Daoy (cell line): Measurements from ENCODE around the gene IGFBP5. TPM values are rescaled to one million over a fixed set of nuclear protein-coding genes. Genes with fewer than 3 reads are reported as not detected.

Experiments
- DNase-seq: peaks from one replicate; pipeline ENCODE4 v3.0.0-alpha.2; 2015; ENCODE audit warnings: low read depth
- total RNA-seq: library from RNA; depleted of rRNA; stranded (reverse); fragments of >200 nt; shearing (Covaris generic); gene quantifications from 2 replicates; pipeline ENCODE4 v1.2.3, GENCODE V29; 2014

The IGFBP5 gene
- total RNA-seq, 1 experiment from 2014 or later: 2.9 TPM

DNA sequence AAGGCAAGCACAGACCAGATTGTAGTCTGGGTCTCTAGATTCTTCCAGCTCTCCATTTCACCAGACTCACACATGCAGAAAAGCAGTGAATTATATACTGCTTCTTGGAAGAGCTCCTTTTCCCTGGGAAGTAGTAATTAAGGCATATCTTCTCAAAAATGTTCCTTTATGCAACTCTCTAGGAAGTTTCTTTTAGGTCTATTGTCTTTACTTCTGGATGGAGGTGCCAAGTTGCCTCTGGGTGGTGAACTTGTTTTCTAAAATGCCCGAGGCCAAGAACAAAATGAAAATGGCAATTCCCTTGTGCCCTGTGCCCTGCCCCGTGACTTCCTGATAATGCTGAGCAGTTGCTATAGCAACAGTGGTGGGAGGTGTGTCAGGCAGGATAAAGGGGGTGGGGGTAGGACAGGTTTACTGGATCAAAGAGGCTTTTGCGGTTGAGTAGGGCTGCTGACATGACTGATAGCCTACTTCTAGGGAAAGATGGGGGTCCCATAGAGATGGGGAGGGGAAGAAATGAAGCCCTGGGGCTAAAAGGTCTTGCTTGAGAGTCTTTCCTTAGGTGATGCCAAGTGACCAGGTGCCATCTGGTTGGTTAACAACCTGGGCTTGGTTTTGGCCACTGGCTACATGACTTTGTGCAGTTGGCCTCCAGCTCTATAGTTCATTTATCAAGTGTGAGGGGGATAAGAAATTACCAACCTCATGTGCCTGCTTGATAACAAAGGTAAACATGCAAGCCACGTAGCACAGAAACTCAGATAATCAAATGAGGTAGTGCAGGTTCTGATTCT is 50.3 kb downstream of the IGFBP5 start:
- no peak for DNase-seq

DNA sequence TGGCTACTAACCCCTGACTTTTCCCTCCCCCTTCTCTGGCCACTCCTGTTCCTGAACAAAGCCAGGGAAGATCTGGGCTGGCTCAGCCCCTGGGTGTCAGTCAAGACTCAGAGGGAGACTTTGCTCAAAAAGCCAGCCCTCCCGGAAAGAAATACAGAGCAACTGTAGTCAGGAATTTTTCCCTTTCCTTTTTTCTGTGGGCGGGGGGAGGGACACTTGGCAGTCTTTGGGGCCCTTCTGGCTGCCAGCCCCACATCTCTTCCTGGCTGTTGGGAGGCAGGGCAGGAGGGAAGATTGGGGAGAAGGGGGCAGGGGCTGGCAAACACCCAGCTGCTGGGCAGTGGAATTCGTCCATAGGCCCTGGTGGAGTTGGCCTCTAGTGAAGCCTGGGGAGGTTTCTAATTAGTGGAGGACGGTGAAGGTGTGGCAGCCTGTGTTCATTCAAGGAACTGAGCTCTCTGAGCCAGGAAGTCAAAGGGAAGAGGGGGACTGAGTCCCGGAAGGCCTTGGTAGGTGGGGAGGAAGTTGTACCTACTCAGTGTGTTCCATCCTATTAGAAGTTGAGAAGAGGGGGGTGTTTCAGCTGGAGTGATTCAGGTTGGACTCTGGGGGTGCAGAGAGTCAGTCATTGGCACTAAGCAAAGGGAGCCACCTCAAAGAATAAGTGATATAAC is 51.2 kb downstream of the IGFBP5 start:
- no peak for DNase-seq

DNA sequence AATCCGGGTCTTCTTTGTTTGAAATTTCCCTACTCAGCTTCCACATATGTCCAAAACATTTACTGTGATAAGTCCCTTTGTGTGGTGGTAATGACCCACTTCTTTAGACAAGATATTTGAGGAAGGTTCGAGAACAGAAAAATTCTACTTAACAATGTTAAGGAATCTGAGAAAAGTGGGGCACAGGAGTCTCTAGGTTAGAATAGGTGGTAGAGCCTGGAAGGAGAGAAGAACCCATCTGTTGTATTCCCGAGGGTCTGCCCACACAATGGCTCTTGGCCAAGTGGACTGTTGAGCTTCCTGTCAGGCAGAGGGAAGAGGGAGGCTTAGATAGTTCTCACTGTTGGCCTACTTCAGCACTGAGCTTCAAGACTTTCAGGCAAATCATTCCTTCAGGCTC is 57.9 kb downstream of the IGFBP5 start:
- DNase-seq: no peak

DNA sequence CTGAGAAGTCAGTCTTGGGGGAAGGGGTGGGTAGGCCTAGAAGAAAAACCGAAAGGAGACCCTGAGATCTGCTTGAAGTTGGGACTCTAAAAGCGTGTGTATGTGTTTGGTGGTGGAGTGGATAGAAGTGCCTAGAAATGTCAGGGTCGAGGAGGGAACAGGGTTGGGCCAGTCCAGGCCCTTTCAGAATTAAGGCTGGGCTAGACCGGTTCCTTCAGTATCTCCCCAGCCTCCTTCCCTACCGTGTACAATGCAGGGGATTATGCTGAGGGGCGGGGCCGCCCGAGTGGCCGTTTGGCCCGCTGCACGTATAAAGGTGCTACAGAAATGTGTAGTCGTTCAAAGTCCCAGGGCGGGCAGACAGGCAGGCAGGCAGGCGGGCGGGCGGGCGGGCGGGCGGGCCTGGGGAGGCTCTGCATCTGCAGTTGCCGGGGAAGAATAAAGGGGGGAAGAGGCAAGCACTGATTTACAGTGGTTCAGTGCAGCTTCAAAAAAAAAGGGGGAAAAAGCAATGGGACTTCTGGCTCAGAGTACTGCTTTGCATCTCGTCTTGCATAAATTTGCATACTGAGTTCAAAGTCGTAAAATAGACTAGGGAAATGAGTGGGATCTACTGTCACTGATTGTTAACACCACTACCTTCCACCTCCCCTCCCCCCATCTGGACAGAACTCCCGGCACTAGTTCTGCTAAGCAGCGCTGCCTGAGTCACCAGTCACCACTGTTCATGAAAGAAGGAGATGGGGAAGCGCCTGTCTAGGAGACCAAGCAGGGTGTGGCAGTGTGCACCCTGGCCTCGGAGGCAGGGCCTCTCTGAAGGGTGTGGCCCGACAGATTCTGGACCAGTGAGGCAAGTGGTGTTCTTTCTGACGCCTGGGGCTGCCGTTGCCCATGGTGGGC is 58.5 kb downstream of the IGFBP5 start:
- DNase-seq: peak; percentile 72

DNA sequence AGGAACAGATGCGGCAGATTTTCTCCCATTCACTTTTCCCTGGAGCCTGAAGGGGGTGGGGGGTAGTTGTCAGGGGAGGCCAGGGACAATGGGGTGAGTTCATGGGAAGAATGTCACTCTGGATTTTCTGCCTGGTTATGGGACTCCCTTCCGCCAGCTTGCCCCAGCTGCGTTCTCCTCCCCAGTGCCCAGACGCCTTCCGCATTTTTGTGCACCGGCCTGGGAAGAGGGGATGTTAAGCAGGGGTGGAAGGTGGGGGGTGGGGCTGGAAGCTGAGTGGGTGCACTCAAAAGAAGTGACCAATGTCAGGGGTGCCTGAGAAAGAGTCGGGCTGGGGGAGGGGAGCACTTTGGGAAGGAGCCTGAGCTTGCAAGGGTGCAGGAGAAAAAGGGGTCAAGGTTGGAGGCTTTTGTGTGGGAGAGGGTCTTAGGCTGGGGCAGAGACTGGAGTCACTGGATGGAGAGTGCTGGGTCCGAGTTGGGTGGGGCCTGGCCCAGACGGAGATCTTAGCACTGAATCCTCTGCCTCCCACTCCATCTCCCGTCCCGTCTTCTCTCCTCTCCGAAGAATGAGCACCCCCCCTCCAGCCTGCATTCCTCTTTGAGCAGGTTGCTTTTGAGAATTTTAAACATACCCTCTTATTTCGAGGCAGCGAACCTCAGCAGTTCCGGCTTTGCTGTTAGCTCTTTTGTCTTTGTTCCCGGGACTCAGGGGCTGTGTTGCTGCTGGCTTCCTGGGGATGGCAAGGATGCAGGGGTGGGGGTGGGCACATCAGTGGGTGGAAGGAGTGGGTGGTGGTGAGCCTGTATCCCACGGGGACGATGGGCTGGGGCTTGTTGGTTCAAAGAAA is 59.4 kb downstream of the IGFBP5 start:
- DNase-seq: no peak

DNA sequence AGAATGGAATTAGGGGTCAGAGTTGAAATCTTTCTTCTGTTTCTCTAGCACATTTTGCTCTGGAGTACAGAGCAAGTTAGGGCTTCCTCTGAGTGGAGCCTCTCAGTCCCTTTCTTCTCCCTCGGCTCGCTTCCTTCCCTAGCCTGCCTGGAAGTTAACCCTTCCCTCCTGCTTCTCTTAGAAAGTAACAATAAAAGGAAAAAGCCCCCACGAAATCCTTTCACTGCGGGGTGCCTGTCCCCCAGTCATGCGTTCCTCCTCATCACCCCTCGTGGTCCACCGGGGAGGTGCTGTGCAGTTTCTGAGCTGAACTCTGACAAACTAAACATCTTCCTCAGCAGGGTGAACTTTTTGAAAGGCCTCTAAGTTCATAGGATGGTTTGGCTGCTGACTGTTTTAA is 60.2 kb downstream of the IGFBP5 start:
- DNase-seq: no peak

DNA sequence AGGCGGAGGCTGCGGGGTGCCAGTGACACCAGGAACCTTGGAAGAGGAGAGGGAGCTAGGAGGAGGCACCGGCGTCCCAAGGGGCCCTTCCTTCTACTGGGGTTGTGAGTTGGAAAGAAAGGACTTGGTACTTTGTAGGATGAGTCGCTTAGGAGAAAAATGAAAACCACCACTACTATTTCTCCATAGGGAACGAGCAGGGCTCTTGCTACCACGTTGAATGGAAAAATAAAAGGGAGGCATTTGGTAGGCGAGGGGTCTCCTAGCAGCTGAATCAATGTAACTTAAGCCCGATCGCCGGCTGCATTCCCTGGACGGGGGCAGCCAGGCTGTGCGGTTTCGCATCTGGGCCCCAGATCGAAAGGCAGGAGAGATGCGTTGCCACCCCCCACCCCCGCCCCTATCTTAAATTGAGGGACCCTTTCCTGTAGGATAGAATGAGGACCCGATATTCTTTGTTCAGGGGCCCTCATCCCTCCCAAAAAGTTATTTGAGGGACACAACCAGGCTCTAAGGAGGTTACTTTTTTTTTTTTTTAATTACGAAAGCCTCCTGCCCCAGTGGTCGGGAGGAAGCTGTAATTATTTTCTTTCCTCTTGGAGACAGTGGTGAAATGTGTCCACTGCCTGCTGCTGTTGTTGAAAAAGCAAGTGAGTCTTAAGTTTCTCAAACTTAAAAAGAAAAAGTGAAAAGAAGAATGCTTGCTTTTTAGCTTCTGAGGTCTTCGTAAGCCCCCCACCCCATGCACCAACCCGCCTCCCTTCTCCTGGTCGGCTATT is 60.8 kb downstream of the IGFBP5 start:
- no peak for DNase-seq

DNA sequence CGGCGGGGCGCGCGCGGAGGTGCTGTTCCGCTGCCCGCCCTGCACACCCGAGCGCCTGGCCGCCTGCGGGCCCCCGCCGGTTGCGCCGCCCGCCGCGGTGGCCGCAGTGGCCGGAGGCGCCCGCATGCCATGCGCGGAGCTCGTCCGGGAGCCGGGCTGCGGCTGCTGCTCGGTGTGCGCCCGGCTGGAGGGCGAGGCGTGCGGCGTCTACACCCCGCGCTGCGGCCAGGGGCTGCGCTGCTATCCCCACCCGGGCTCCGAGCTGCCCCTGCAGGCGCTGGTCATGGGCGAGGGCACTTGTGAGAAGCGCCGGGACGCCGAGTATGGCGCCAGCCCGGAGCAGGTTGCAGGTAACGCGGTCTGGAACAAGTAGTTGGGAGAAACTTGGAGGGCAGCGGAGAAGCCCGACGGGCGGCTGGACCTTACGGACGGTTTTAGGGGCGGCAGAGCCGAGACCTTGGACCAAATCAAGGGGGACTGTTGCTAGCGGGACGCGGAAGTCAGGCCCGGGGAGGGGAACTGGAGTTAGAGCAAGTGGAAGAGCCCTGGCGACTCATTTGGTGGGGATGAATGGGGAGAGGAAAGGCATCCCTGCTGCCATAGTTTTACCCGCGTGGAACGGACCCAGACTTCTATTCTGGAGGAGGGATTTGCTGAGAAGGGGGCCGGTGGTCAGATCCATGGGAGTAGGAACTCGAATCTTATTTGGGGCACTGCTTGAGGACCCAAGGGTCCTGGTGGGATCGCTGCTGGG is 61.6 kb downstream of the IGFBP5 start:
- peak; percentile 30 for DNase-seq

DNA sequence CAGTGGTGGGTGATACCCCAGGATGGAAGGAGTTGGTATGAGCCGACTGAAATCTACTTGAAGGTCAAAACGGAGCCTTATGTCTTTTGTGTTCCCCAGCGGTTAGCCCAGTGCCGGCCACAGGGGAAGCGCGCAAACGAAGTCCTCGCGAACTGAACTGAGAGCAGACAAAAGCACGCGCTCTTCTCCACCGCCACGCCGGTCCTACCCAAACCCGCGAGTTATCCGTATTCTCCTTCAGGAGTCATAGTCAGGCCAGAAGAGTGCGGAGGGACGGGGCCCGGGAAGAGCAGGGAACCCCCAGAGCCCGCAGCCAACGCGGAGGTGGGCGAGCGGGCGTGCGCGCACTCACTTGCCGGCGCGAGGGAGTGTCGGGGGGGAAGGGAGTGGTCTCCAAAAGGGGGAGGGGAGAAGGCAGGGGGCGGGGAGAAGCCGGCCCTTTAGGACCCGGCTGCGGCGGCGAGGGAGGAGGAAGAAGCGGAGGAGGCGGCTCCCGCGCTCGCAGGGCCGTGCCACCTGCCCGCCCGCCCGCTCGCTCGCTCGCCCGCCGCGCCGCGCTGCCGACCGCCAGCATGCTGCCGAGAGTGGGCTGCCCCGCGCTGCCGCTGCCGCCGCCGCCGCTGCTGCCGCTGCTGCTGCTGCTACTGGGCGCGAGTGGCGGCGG is 62.3 kb downstream of the IGFBP5 start, which contains the start of gene IGFBP2:
Gene IGFBP2, plus strand, starts transcription at position 469 of the 664 bp plus-strand sequence. Its CDS starts 104 bp downstream, at position 573.
- DNase-seq: peak; percentile 61

DNA sequence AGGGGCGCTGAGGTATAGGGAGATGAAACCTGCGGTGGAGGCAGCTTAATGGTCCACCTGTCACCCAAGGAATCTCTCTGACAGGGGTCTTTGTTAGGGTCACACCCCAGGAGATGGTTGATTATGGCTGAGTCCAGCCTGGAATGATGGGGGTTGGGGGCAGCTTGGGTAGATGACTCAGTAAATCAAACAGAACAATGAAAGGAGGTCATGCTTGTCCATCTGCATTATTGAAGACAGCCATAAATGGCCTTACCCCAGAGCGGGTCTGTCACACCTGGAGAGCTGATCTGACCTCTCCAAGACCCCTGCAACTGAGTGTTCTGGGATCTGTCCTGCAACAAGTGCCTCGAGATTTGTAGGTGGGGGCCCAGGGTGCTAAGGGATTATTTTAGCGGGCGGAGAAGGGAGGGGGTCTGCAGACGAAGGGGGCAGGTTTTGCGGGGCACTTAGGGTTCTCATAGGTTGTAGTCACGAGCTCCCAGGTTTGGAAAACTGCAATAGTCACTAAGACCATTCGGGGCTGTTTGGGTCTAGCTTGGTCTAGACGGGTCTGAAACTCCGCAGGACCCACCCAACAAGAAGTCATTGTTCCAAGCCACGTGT is 62.9 kb downstream of the IGFBP5 start:
- no peak for DNase-seq

DNA sequence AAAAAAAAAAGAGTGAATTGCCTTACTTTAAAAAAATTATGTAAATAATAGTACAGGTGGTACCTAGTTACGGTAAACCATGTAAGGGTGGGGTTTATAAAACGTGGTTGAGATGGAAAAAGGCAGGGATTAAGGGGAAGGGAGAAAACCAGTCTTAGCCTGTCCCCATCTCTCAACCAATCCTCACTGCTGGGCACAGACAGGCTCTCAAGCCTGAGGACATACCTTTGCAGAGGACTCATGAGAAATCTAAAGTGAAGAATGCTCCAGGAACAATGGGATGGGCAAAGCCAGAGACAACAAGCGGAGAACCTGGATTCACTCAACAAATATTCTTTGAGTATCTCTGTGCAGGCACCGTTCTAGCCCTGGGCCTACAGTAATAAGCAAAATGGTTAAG is 65.6 kb downstream of the IGFBP5 start:
- DNase-seq: no peak

DNA sequence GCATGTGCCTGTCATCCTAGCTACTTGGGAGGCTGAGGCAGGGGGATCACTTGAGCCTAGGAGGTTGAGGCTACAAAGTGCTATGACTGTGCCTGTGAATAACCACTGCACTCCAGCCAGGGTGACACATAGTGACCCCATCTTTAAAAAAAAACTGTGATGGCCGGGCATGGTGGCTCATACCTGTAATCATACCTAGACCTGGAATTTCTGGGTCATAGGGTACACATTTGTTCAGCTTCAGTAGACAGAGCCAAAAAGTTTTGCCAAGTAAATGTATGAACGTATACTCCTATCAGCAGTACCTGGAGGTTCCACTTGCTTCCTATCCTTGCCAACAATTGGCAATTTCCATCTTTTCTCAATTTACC is 68.5 kb downstream of the IGFBP5 start:
- no peak for DNase-seq

DNA sequence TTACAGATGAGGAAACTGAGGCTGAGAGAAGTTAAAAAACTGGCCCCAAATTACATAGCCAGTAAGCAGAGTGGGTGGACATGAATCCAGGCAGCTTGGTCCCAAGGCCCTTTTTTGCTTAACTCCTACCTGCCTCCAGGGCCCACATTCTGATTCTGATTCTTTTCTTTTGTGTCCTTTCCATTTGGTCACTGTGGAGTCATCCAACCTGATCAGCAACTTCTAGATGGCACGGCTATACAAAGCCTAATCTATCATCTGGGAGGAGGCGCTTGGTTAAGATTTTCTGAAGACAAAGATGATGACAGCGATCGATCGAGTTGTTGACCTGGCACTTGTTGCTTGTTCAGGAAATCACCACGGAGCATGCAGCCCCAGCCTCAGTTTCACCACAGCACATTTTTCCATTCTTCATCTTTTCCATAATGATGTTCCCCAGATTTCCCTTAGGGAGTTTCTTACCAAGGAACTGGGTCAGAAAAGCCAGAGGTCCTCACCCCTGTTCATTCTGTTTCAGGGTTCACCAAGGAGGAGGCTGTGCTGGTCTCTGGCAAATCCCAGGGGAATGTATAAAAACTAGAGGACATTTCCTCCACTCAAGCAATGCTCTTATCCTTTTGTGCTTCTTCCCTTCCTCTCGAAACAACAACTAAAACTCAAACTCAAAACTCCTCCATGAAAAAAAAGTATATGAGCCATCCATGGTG is 69.0 kb downstream of the IGFBP5 start:
- DNase-seq: no peak

DNA sequence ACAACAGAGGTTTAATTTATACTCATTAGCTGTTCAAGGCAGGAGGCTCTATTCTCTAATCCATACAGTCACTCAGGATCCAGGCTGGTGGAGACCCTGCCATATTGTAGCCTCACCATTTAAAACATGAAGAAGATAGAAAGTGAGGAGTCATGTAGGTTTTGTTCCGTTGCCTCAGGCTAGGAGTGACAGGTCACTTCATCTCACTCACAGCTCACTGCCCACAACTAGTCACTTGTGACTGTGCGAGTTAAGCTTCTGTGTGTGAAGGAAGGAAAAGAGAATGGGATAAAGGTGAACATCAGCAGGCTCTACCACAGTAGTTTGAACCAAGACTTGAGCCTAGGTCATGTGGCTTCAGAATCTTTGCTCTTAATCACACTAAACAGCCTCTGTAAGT is 71.1 kb downstream of the IGFBP5 start:
- DNase-seq: no peak

DNA sequence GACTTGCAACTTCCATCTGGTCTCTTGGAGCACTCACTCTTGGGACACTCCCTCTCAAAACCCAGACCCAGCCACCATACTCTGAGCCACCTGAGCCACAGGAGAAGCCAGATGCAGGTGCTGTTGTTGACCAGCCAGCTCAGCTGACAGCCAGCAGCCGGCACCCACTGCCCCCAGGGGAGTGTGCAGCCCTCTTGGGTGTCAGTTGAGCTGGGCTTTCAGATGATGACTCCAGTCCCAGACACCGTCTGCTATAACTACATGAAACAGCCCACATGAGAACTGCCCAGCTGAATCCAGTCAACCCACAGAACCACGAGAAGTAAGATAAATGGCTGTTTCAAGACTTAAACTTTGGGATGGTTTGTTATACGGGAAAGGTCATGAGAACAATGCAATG is 72.8 kb downstream of the IGFBP5 start:
- DNase-seq: no peak
